ENCODE results near the gene CDCA3. TPM values are rescaled to one million over a fixed set of nuclear protein-coding genes. Genes with fewer than 3 reads are reported as not detected.
"Not testable (repeated sequence)": the region's sequence is repeated elsewhere in the genome, so short reads cannot be mapped to it uniquely, and the experiment has no call there.

The CDCA3 gene
- 0.71 TPM for total RNA-seq

DNA sequence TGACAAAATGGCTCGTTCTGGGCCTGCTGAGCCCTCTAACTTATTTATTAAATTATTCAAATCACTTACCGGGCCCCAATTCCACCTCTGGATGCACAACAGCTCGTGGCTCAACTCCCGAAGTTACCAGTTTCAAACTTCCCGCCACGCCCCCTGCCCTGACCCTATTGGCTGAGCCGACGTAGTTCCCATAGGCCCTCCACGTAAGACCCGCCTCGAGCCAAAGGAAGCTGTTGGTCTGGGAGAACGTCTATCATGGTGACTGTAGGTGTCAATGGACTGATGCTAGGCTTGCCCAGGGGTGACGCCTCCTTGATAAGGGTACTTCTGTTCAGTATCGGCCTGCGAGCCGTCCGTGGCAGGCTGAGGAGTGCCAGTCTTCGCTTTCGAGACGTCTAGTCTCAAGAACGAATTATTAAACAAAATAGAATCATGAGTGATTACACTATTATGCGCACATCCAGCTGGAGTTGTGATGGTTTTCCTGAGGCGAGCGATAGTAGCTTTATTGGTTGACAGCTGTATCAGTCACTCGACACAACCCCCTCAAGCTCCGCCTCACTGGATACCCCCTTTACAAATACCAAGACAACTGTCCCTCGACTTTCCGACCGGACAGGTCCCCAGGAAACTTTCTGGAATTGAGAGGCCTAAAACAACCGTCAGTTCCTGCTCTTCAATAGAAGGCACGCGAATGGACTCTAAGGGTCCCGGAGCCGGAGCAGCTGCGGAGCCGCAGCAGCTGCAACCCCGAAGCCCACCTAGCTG, at the start of gene CDCA3:
Gene CDCA3 (minus strand): TSS at position 134 of the 768 bp plus-strand sequence. CDS start 334 bp downstream, outside the sequence.
- DNase-seq (ENCODE audit: low spot score) (peak; percentile 97), ATAC-seq (peak; percentile 88)
- intact Hi-C loops (cut with DNase I): no loop called here

DNA sequence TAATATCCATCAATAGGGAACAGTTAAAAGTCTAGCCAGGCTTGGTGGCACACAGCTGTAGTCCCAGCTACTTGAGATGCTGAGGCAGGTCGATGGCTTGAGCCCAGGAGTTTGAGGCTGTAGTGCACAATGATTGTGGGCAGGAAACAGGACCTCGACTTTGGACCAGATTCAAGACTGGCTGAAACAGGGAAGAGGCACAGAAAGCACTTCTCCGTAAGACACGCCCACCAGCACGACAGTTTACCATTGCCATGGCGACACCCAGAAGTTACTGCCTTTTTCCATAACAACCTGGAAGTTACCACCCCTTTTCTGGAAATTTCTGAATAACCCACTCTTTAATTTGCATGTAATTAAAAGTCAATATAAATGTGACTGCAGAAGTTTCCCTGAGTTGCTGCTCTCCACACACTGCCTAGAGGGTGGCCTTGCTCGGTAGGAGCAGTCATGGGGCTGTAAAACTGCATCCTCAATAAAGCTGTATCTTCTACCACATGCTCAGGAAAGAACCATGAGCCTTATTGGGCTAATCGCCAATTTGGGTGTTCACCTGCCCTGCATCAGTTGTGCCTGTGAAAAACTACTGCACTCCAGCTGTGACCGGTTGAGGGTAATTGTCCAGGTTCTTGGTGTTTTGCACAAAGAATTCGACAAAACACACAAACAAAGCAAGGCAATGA, 48.9 kb upstream of the CDCA3 start:
- DNase-seq (ENCODE audit: low spot score) (peak; percentile 78), ATAC-seq (no peak)
- intact Hi-C loops (cut with DNase I): no loop called here

DNA sequence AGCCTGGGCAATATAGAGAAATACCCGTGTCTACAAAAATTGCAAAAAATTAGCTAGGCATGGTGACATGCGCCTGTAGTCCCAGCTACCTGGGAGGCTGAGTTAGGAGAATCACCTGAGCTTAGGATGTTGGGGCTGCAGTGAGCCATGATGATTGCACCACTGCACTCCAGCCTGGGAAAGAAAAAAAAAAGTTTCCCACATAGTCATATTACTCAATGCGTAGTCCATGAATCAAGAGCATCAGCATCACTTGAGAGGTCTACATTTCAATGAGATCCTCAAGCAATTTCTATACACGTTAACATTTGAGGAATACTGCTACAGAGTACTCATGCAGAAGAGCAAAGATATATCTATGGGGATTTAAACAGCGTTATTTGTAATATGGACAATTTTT, 48.3 kb upstream of the CDCA3 start:
- DNase-seq (ENCODE audit: low spot score) (no peak), ATAC-seq (no peak)
- intact Hi-C loops (cut with DNase I): no loop called here

DNA sequence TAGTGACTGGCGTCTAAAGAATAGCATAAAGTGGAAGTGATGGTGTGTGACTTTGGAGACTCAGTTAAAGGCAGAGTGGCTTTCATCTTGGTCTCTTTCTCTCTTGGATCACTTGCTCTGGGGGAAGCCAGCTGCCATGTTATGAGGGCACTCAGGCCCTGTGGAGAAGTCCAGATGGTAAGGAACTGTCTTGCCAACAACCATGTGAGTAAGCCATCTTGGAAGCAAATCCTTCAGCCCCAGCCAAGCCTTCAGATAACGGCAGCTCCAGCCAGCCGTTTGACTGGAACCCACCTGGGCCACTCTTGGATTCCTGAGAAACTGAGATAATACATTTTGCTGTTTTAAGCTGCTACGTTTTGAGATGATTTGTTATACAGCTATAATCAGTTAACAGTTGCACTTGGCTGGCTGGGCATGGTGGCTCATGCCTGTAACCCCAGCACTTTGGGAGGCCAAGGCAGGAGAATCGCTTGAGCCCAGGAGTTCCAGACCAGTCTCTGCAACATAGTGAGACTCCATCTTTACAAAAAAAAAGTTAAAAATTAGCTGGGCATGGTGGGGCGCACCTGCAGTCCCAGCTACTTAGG, 45.9 kb upstream of the CDCA3 start:
- ATAC-seq: no peak
- no peak for DNase-seq (ENCODE audit: low spot score)
- intact Hi-C loops (cut with DNase I): no loop called here

DNA sequence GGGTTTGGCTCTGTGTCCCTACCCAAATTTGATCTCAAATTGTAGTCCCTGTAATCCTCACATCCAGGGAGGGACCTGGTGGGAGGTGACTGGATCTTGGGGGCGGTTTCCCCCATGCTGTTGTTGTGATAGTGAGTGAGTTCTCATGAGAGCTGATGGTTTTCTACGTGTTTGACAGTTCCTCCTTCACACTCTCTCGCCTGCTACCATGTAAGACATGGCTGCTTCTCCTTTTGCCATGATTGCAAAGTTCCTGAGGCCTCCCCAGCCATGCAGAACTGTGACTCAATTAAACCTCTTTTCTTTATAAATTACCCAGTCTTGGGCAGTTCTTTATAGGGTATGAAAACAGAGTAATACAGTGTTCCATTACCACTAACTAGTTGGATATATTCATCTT, 43.2 kb upstream of the CDCA3 start:
- intact Hi-C loops (cut with DNase I): no loop called here
- no peak for DNase-seq (ENCODE audit: low spot score)
- no peak for ATAC-seq

DNA sequence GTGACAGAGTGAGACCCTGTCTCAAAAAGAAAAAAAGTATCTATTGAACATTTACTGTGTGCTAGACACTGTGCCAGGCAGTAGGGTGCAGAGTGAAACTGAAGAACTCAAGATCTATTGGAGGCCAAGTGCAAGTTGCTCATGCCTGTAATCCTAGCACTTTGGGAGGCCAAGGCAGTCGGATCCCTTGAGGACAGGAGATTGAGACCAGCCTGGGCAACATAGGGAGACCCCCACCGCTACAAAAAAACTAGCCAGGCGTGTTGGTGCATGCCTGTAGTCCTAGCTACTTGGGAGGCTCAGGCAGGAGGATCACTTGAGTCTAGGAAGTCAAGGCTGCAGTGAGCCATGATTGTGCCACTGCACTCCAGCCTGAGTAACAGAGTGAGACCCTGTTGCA, 41.6 kb upstream of the CDCA3 start:
- DNase-seq (ENCODE audit: low spot score); intact Hi-C loops (cut with DNase I); ATAC-seq: not testable (repeated sequence)

DNA sequence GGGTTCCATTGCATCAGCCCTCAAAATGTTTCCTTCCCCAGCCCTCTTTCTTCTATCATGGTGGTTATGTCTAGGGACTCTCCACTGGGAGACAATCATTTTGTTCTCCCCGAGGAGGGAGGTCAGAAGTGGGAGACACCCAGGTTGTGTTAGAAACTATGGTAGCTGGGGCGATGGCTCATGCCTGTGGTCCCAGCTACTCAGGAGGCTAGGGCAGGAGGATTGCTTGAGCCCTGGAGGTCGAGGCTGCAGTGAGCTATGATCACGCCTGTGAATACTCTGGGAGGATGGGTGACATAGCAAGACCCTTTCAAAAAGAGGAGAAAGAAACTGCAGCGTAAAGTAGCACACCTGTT, 40.5 kb upstream of the CDCA3 start:
- intact Hi-C loops (cut with DNase I): no loop called here
- ATAC-seq (peak; percentile 21), DNase-seq (ENCODE audit: low spot score) (no peak)

DNA sequence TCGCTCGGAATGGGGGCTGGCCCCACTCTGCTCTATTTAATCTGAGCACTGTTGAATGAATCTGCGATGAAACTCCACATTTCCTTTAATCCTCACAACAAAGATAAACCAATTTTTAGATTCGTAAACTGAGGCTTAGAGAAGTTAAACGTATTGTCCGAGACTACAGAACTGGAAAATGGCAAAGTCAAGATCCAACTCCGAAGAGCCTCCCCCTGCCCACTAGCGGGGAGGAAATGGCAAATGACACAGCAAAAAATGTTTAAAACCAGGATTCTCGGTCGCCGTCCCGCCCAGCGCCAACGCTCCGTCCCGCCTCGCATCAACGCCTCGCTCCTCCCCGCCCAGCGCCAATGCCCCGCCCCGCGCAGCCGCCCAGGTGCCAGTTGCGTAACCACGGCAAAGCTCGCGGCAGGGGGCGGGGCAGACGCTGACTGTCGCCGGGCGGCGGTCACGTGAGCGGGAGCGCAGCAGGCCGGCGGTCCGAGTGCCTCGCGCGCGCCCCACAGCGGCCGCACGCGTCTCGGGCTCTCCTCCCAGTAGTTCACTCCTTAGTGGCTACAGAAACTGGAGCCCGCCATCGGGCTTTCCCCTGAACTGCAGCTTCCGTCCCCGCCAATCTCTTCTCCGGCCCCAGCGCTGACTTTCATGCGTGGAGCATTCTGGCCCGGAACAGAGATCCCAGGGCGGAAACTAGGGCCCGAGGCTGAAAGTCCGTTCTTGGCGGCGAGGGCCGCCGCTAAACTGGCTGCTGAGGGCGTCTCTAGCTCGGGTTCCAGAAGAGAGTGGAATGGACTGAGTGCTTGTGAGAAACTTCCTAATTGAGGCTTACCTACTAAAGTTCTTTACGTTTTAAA, 39.9 kb upstream of the CDCA3 start:
- DNase-seq (ENCODE audit: low spot score) (peak; percentile 99), ATAC-seq (peak; percentile 98)
- intact Hi-C loops (cut with DNase I): no loop called here

DNA sequence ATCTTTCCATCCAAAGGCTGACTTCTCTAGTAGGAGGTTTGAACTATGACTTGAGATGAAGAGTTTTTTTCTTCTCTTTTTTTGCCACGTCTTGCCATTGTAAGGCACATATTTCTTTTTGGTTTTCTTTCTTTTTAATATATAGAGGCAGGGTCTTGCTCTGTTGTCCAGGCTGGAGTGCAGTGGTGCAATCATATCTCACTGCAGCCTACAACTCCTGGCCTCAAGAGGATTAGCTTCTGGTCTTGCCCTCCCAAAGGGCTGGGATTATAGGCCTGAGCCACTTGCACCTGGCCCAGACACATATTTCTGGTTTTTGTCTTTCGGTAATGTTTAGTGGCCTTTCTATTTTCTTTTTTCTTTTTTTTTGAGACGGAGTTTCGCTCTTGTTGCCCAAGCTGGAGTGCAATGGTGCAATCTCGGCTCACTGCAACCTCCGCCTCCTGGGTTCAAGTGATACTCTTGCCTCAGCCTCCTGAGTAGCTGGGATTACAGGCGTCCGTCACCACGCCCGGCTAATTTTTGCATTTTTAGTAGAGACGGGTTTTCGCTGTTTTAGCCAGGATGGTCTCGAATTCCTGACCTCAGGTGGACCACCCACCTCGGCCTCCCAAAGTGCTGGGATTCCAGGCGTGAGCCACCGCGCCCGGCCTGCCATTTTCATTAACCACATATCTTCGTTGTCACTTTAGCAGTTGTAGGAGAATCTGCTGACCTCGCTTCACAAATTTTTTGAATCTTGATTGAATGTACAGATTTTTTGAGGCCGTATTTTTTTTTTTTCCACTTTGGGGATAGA, 38.9 kb upstream of the CDCA3 start:
- DNase-seq (ENCODE audit: low spot score); ATAC-seq; intact Hi-C loops (cut with DNase I): not testable (repeated sequence)

DNA sequence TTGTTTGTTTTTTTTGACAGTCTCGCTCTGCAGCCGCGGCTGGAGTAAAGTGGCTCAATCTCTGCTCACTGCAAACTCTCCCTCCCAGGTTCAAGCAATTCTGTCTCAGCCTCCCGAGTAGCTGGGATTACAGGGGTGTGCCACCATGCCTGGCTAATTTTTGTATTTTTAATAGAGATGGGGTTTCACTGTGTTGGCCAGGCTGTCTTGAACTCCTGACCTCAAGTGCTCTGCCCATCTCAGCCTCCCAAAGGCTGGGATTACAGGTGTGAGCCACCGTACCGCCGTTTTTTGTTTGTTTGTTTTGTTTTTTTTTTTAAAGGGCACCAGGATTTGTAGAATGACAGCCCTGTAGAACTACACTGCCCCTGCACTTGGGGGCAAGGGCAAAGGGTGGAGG, 37.7 kb upstream of the CDCA3 start:
- DNase-seq (ENCODE audit: low spot score); ATAC-seq; intact Hi-C loops (cut with DNase I): not testable (repeated sequence)

DNA sequence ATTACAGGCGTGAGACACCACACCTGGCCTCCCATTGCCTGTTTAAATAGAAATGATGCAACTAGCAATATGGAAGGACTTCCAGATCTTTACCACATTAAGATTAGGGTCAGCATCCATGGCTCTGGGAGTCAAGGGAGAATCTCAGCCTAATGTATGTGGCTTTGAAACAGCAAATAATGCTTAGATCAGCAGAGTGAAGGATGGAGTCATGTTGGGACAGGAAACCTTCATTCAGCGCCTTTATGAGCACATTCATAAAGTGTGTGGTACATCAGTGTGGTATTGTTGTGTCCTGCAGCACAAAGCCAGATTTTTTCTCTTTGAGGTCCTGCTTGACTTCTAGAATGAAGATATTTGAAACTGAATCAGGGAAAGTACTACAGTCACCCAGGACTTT, 37.3 kb upstream of the CDCA3 start:
- intact Hi-C loops (cut with DNase I): no loop called here
- ATAC-seq: no peak
- DNase-seq (ENCODE audit: low spot score): no peak

DNA sequence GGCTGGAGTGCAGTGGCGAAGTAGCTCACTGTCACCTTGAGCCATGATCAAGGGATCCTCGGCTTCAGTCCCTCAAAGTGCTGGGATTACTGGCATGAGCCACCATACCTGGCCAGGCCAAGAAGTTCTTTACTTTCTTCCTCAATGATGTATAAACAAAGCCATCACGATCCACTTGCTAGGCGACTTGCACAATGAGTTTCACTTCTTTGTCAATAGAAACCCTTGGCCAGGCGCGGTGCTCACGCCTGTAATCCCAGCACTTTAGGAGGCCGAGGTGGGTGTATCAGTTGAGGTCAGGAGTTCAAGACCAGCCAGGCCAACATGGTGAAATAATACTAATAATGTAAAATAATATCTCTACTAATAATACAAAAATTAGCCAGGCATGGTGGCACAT, 36.4 kb upstream of the CDCA3 start:
- DNase-seq (ENCODE audit: low spot score) (no peak), ATAC-seq (no peak)
- intact Hi-C loops (cut with DNase I): no loop called here

DNA sequence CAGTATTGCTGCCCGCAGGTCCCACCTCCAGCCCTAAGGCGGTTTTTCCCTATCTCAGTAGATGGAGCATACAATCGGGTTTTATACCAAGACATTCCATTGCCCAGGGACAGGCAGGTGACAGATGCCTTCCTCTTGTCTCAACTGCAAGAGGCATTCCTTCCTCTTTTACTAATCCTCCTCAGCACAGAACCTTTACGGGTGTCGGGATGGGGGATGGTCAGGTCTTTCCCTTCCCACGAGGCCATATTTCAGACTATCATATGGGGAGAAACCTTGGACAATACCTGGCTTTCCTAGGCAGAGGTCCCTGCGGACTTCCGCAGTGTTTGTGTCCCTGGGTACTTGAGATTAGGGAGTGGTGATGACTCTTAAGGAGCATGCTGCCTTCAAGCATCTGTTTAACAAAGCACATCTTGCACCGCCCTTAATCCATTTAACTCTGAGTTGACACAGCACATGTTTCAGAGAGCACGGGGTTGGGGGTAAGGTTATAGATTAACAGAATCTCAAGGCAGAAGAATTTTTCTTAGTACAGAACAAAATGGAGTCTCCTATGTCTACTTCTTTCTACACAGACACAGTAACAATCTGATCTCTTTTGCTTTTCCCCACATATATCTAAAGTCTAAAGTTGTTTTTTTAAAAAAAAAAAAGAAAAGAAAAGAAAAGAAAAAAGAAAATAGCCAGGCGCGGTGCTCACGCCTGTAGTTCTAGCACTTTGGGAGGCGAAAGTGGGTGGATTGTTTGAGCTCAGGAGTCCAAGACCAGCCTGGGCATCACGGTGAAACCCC, 35.3 kb upstream of the CDCA3 start:
- ATAC-seq; DNase-seq (ENCODE audit: low spot score); intact Hi-C loops (cut with DNase I): not testable (repeated sequence)

DNA sequence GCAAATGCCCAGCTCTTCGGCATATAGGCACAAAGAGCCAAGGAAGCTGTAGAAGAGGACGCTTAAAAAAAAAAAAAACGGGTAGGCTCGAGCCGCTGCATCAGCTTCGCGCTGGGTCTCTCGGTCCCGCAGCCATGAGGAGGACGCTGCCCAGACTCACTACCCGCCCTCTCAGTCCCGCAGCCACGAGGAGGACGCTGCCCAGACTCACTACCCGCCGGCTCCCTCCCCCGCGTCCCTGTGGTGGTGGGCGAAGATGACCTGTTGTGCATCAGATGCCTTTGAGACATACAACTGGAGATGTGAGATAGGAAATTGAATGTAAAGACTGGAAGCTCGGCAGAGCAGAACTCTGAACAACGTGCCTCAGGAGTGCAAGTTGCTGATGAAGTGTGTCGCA, 33.5 kb upstream of the CDCA3 start:
- ATAC-seq (no peak), DNase-seq (ENCODE audit: low spot score) (no peak)
- intact Hi-C loops (cut with DNase I): no loop called here

DNA sequence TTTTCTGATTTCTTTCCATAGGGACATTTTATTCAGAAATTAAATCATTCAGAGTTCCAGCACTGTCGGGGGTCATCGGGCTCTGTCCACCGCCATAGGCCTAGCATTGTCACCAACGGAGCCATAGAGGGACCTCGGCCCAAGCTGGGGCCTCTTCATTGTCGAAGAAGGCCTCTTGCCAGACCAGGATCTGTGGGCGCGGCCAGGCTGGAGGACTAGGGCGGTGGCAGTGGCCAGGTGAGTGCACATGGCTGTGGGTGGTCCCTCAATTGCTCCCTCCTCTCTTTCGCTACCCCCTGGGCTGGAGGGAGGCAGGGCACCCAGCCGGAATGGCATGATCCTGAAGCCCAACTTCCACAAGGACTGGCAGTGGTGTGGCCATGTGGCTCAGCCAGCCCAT, 32.6 kb upstream of the CDCA3 start:
- intact Hi-C loops (cut with DNase I): no loop called here

DNA sequence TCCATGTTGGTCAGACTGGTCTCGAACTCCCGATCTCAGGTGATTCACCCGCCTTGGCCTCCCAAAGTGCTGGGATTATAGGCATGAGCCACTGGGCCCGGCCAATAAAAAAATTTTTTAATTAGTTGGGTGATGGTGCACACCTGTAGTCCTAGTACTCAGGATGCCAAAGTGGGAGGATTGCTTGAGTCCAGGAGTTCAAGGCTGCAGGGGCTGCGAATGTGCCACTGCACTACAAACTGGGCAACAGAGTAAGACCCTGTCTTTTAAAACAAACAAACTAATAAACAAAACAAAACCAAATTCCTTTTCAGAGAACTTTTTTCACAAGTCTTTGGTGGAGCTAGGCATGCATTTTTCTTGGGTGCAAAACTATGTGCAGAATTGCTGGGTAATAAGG, 32.2 kb upstream of the CDCA3 start:
- no peak for DNase-seq (ENCODE audit: low spot score)
- no peak for ATAC-seq
- intact Hi-C loops (cut with DNase I): no loop called here

More for the DNA sequence above, 32.6 kb upstream of the CDCA3 start:
- no peak for DNase-seq (ENCODE audit: low spot score)
- peak; percentile 35 for ATAC-seq

DNA sequence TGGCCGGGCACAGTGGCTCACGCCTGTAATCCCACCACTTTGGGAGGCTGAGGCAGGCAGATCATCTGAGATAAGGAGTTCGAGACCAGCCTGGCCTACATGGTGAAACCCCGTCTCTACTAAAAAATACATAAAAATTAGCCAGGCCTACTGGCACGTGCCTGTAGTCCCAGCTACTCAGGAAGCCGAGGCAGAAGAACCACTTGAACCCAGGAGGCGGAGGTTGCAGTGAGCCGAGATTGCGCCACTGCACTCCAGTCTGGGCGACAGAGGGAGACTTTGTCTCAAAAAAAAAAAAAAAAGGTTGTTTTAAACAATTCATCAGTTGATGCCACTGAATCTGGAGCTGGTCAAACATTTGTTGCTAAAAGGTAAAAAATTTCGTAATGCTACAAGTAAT, 28.7 kb upstream of the CDCA3 start:
- ATAC-seq; DNase-seq (ENCODE audit: low spot score); intact Hi-C loops (cut with DNase I): not testable (repeated sequence)

DNA sequence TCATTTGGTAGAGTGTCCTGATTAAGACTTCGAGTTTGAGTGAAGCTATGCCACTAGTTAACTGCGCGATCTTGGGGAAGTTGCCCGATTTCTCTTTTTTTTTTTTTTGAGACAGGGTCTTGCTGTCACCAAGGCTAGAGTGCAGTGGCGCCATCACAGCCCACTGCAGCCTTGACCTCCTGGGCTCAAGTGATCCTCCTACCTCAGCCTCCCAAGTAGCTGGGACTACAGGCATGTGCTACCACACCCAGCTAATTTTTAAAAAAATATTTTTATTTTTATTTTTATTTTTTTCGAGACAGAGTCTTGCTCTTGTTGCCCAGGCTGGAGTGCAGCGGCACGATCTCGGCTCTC, 22.9 kb upstream of the CDCA3 start:
- ATAC-seq; intact Hi-C loops (cut with DNase I); DNase-seq (ENCODE audit: low spot score): not testable (repeated sequence)

All from sciatic nerve (tissue), 2 donors.